ENCODE results near the gene SMDT1. TPM values are rescaled to one million over a fixed set of nuclear protein-coding genes. Genes with fewer than 3 reads are reported as not detected.

Gene SMDT1
- 4.6 and 6.0 TPM in 2 replicates for total RNA-seq

GRCh38 chr22:42079319-42080251 lies at the start of gene SMDT1:
Gene SMDT1 (plus strand): TSS chr22:42079700. CDS start chr22:42079769, 69 bp downstream.

GRCh38 chr22:42070517-42071422 lies 8.7 kb upstream of the SMDT1 start, which contains the start of gene NAGA:
Gene NAGA (minus strand): TSS chr22:42070812. CDS start chr22:42070297, 515 bp downstream.

DNA sequence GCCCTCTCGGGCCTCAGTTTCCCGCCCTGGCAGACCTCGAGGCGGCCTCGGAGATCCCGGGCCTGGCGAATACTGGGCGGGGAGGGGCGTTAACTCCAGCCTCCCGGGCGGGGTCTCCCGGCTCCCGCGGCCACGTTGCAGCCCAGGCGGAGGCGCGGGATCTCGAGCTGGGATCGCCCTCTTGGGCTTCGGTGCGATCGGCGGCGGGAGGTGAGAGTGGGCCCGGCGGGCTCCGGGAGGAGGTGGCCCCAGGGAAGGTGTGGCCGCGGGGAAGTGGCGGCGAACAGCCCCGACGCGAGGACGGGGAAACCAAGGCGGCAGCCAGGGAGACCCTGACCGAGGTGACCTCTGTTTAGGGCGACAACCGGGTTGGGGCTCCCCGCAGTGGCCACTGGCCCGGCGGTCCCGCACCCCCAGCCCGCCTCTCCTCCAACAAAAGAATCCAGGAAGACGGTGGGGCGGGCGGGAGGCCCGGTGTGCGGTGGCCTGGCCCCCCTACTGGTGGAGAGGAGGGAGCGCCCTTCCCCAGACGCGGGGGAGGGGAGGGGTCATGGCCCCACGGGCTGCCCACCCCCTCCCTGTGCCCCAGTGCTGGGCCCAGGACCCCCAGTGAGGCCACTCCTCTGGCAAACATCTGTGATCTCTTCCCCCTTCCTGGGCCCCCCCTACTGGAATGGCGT lies 5.2 kb upstream of the SMDT1 start, which contains the start of gene PHETA2:
Gene PHETA2 (plus strand): TSS at position 117 of the 680 bp plus-strand sequence. CDS start 3,046 bp downstream, outside the sequence.

GRCh38 chr22:42090596-42091454 lies 11.3 kb downstream of the SMDT1 start, which contains the start of gene NDUFA6:
Gene NDUFA6 (minus strand): TSS chr22:42090772. CDS start chr22:42090744, 28 bp downstream.

GRCh38 chr22:42130639-42131431 lies 51.3 kb downstream of the SMDT1 start, which contains the start of gene CYP2D6:
Gene CYP2D6 (minus strand): TSS chr22:42130810. CDS start chr22:42130791, 19 bp downstream.

Other genes with a start within 250 kb of the SMDT1 start
- 72.4 and 74.4 TPM in 2 replicates for gene SREBF2, start 246.6 kb upstream of the SMDT1 start, total RNA-seq
- gene SHISA8, start 164.6 kb upstream of the SMDT1 start, total RNA-seq = not detected in 2 replicates
- gene TNFRSF13C, start 152.9 kb upstream of the SMDT1 start, total RNA-seq = 0.18 TPM in 1 of 2 replicates, not detected in the other
- 43.1 and 43.8 TPM in 2 replicates for gene CENPM, start 132.5 kb upstream of the SMDT1 start, total RNA-seq
- under 0.01 TPM in 1 of 2 replicates, not detected in the other for gene SEPTIN3, start 110.3 kb upstream of the SMDT1 start, total RNA-seq
- 0.18 TPM in 1 of 2 replicates, not detected in the other for gene WBP2NL, start 80.9 kb upstream of the SMDT1 start, total RNA-seq
- gene NAGA, start 8.9 kb upstream of the SMDT1 start, total RNA-seq = 55.3 and 63.1 TPM in 2 replicates
- gene PHETA2, start 5.5 kb upstream of the SMDT1 start, total RNA-seq = 27.5 and 29.4 TPM in 2 replicates
- gene NDUFA6, start 11.1 kb downstream of the SMDT1 start, total RNA-seq = 70.2 and 84.5 TPM in 2 replicates
- not detected in 2 replicates for gene CYP2D6, start 51.1 kb downstream of the SMDT1 start, total RNA-seq
- 19.3 and 25.2 TPM in 2 replicates for gene TCF20, start 191.0 kb downstream of the SMDT1 start, total RNA-seq